Neural progenitor cell (in vitro differentiated cells): Measurements from ENCODE around the gene POLR3G.

Experiments used
- EZH2 ChIP-seq: fragments of 200-600 bp; sonication (generic); IDR thresholded peaks from 2 replicates; pipeline ENCODE4 v1.6.1; 2017; ENCODE audit warnings: antibody characterized with exemption, mild to moderate bottlenecking, moderate library complexity
- TF ChIP-seq, protein P1 (sequence below): fragments of 200-600 bp; sonication (generic); IDR thresholded peaks from 2 replicates; pipeline ENCODE4 v1.5.1; 2017; ENCODE audit warnings: antibody characterized with exemption, mild to moderate bottlenecking

DNA sequence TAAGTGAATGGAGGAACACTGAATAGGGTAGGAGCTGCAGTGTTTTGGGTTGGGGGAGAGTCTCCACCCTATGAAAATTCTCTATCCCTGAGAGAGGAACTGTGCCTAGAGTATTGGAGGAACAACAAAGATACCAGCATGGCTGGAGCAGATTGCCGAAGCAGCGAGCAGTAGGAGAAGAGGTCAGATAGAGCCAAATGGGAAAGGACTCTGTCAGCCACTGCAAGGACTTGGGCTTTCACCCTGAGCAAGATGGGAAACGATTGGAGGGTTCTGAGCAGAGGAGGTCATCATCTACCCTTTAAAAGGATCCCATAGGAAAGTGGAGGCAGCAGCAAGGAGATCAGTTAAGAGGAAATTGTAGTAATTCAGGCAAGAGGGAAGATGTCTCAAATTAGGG lies 59.1 kb downstream of the POLR3G start:
- TF ChIP-seq, protein P1, sequence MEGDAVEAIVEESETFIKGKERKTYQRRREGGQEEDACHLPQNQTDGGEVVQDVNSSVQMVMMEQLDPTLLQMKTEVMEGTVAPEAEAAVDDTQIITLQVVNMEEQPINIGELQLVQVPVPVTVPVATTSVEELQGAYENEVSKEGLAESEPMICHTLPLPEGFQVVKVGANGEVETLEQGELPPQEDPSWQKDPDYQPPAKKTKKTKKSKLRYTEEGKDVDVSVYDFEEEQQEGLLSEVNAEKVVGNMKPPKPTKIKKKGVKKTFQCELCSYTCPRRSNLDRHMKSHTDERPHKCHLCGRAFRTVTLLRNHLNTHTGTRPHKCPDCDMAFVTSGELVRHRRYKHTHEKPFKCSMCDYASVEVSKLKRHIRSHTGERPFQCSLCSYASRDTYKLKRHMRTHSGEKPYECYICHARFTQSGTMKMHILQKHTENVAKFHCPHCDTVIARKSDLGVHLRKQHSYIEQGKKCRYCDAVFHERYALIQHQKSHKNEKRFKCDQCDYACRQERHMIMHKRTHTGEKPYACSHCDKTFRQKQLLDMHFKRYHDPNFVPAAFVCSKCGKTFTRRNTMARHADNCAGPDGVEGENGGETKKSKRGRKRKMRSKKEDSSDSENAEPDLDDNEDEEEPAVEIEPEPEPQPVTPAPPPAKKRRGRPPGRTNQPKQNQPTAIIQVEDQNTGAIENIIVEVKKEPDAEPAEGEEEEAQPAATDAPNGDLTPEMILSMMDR: no peak
- TF ChIP-seq EZH2: no peak
